Fibroblast of lung (primary cell): Measurements from ENCODE around the gene SRRM3. TPM values are rescaled to one million over a fixed set of nuclear protein-coding genes. Genes with fewer than 3 reads are reported as not detected.

Experiments used
- DNase-seq, 2 donors: peaks; one replicate each; pipeline versions ENCODE4 v3.0.0 to v3.0.0-alpha.2; 2010; ENCODE audit warnings: low read depth in 2 of 2
- H2AFZ ChIP-seq: 2 replicates; pipeline ENCODE4 v1.5.1; 2012; ENCODE audit warnings: low read length, control low read depth, inconsistent platforms
- H3K27ac ChIP-seq: 2 replicates; pipeline ENCODE4 v1.5.1; 2011; ENCODE audit warnings: low read length, control low read depth; ENCODE audit not compliant: insufficient read depth
- H3K27me3 ChIP-seq: 2 replicates; pipeline ENCODE4 v1.5.1; 2011; ENCODE audit warnings: mild to moderate bottlenecking, low read length; ENCODE audit not compliant: control insufficient read depth, insufficient read depth
- H3K36me3 ChIP-seq: 2 replicates; pipeline ENCODE4 v1.5.1; 2011; ENCODE audit warnings: low read length; ENCODE audit not compliant: control insufficient read depth, insufficient read depth
- H3K4me1 ChIP-seq: 2 replicates; pipeline ENCODE4 v1.5.1; 2011; ENCODE audit warnings: low read length; ENCODE audit not compliant: control insufficient read depth, insufficient read depth; ENCODE audit errors: extremely low read depth
- H3K4me2 ChIP-seq: 2 replicates; pipeline ENCODE4 v1.5.1; 2011; ENCODE audit warnings: low read length, control low read depth; ENCODE audit not compliant: insufficient read depth; ENCODE audit errors: extremely low read depth
- H3K4me3 ChIP-seq, 4 experiments: fragments of 200-600 bp in 1 of 4; sonication (generic) in 1 of 4; replicated peaks in 1 of 4; 2 replicates each; pipeline ENCODE4 v1.5.1; 2011 to 2016; ENCODE audit warnings: low read length in 4 of 4, low read depth in 3 of 4, mild to moderate bottlenecking in 3 of 4, control low read depth in 2 of 4, inconsistent platforms in 1 of 4, mixed read lengths in 1 of 4; ENCODE audit not compliant: insufficient read depth in 1 of 4; ENCODE audit errors: control extremely low read depth in 1 of 4
- H3K79me2 ChIP-seq: 2 replicates; pipeline ENCODE4 v1.5.1; 2012; ENCODE audit warnings: mild to moderate bottlenecking, low read length, inconsistent platforms; ENCODE audit not compliant: control insufficient read depth, insufficient read depth
- H3K9ac ChIP-seq: 2 replicates; pipeline ENCODE4 v1.5.1; 2011; ENCODE audit warnings: mild to moderate bottlenecking, low read length, control low read depth; ENCODE audit not compliant: insufficient read depth
- H3K9me3 ChIP-seq: 2 replicates; pipeline ENCODE4 v1.5.1; 2012; ENCODE audit warnings: low read depth, low read length; ENCODE audit not compliant: control insufficient read depth, insufficient read depth
- H4K20me1 ChIP-seq: 2 replicates; pipeline ENCODE4 v1.5.1; 2011; ENCODE audit warnings: low read length; ENCODE audit not compliant: control insufficient read depth, insufficient read depth; ENCODE audit errors: extremely low read depth
- CTCF ChIP-seq, 2 donors: IDR thresholded peaks in 1 of 2; conservative IDR thresholded peaks in 1 of 2; 1 replicate in 1 of 2; 2 replicates in 1 of 2; pipeline ENCODE4 v1.5.1; 2011 to 2012; ENCODE audit warnings: low read length in 2 of 2, control low read depth in 1 of 2, inconsistent platforms in 1 of 2, low read depth in 1 of 2, mild to moderate bottlenecking in 1 of 2
- EZH2 ChIP-seq: IDR thresholded peaks from 2 replicates; pipeline ENCODE4 v1.5.1; 2012; ENCODE audit warnings: low read length, control low read depth, mild to moderate bottlenecking; ENCODE audit errors: missing control alignments
- polyA plus RNA-seq, 2 donors: library from polyadenylated mRNA; depleted of rRNA in 1 of 2; stranded (reverse) in 1 of 2; unstranded in 1 of 2; fragments of >200 nt; gene quantifications; 2 replicates each; pipeline ENCODE4 v1.2.1, GENCODE V29; 2011 to 2012; ENCODE audit warnings: missing spikeins in 1 of 2
- total RNA-seq: library from RNA; depleted of rRNA; stranded (reverse); fragments of >200 nt; gene quantifications from 2 replicates; pipeline ENCODE4 v1.2.1, GENCODE V29; 2014

Gene SRRM3
- total and polyA plus RNA-seq, 2 donors (not counting 1 experiment from before 2014, with no cell fraction given) = 0.40 to 1.7 TPM

- H3K9ac ChIP-seq = no peak overlapping the region
- no peaks in the 10 kb centered on the region for H3K27me3 ChIP-seq
- H3K4me3 ChIP-seq = no peak overlapping the region
- H3K36me3 ChIP-seq = no peaks in the 10 kb centered on the region
- no peaks in the 10 kb centered on the region for H3K79me2 ChIP-seq
- TF ChIP-seq EZH2 = no peak
- no peak for TF ChIP-seq CTCF (conservative IDR thresholded peaks at IDR 0.05 in 1 of 2, IDR thresholded peaks at IDR 0.05 in 1 of 2; ENCODE audit: low read depth in 1 of 2, low read length in 2 of 2)
- no peaks in the 10 kb centered on the region for H4K20me1 ChIP-seq
- DNase-seq = no peak
- H3K9me3 ChIP-seq = no peaks in the 10 kb centered on the region
- no peak overlapping the region for H2AFZ ChIP-seq
- no peak overlapping the region for H3K4me2 ChIP-seq
- H3K4me1 ChIP-seq = no peaks in the 10 kb centered on the region
- H3K27ac ChIP-seq = no peak overlapping the region
Observed at GRCh38 chr7:76232698-76233097, 31.0 kb downstream of the SRRM3 start.

GRCh38 chr7:76233538-76234281 is 32.0 kb downstream of the SRRM3 start:
- H2AFZ ChIP-seq = no peak overlapping the region
- H3K9me3 ChIP-seq = no peaks in the 10 kb centered on the region
- no peaks in the 10 kb centered on the region for H3K36me3 ChIP-seq
- TF ChIP-seq CTCF (conservative IDR thresholded peaks at IDR 0.05 in 1 of 2, IDR thresholded peaks at IDR 0.05 in 1 of 2; ENCODE audit: low read depth in 1 of 2, low read length in 2 of 2) = no peak
- no peak for TF ChIP-seq EZH2
- H3K4me3 ChIP-seq = no peak overlapping the region
- H3K27me3 ChIP-seq = no peaks in the 10 kb centered on the region
- no peak overlapping the region for H3K27ac ChIP-seq
- H4K20me1 ChIP-seq = no peaks in the 10 kb centered on the region
- no peak overlapping the region for H3K9ac ChIP-seq
- no peak overlapping the region for H3K4me2 ChIP-seq
- no peaks in the 10 kb centered on the region for H3K79me2 ChIP-seq
- H3K4me1 ChIP-seq = no peaks in the 10 kb centered on the region
- DNase-seq = no peak

DNA sequence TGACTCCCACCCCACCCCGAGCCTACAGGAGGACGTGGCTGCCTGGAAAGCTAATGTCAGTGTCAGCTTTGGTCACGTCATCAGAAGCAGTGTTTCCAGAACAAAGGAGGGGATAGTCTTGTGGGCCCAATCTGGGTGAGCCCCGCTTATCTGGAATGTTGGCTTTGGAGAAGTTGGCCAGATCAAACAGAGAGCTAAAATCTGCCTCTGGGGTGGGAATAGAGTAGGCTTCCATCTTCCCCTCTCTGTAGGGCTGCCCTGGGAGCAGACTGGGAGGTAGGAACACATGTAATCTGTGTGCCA is 32.5 kb downstream of the SRRM3 start:
- no peaks in the 10 kb centered on the region for H3K36me3 ChIP-seq
- no peaks in the 10 kb centered on the region for H3K27me3 ChIP-seq
- no peak for DNase-seq
- TF ChIP-seq CTCF (conservative IDR thresholded peaks at IDR 0.05 in 1 of 2, IDR thresholded peaks at IDR 0.05 in 1 of 2; ENCODE audit: low read depth in 1 of 2, low read length in 2 of 2) = no peak
- TF ChIP-seq EZH2 = no peak
- H3K79me2 ChIP-seq = no peaks in the 10 kb centered on the region
- no peaks in the 10 kb centered on the region for H3K4me1 ChIP-seq
- H2AFZ ChIP-seq = no peak overlapping the region
- no peak overlapping the region for H3K27ac ChIP-seq
- no peaks in the 10 kb centered on the region for H4K20me1 ChIP-seq
- H3K4me2 ChIP-seq = no peak overlapping the region
- H3K9me3 ChIP-seq = no peaks in the 10 kb centered on the region
- H3K9ac ChIP-seq = no peak overlapping the region
- H3K4me3 ChIP-seq = no peak overlapping the region
